Osteocyte (in vitro differentiated cells): ENCODE results near the gene KRT80. TPM values are rescaled to one million over a fixed set of nuclear protein-coding genes. Genes with fewer than 3 reads are reported as not detected.
A peak's percentile ranks its signal among the peaks of the same experiment; 100 is the strongest.

Source experiments
- DNase-seq: peaks from one replicate; pipeline ENCODE4 v3.0.0; 2021; ENCODE audit warnings: mixed read lengths; ENCODE audit not compliant: unreplicated experiment; ENCODE audit errors: extremely low spot score
- H3K27ac Mint-ChIP-seq: one replicate; pipeline ENCODE4 v1.8.0; 2021; ENCODE audit warnings: mild to moderate bottlenecking, mixed read lengths; ENCODE audit not compliant: unreplicated experiment
- H3K27me3 Mint-ChIP-seq: one replicate; pipeline ENCODE4 v1.8.0; 2021; ENCODE audit warnings: mixed read lengths; ENCODE audit not compliant: unreplicated experiment
- H3K36me3 Mint-ChIP-seq: one replicate; pipeline ENCODE4 v1.8.0; 2021; ENCODE audit warnings: mixed read lengths; ENCODE audit not compliant: unreplicated experiment
- H3K4me1 Mint-ChIP-seq: one replicate; pipeline ENCODE4 v1.8.0; 2021; ENCODE audit warnings: mixed read lengths; ENCODE audit not compliant: unreplicated experiment
- H3K4me3 Mint-ChIP-seq: one replicate; pipeline ENCODE4 v1.8.0; 2021; ENCODE audit warnings: mild to moderate bottlenecking, moderate library complexity, mixed read lengths; ENCODE audit not compliant: unreplicated experiment
- H3K9me3 Mint-ChIP-seq: one replicate; pipeline ENCODE4 v1.8.0; 2021; ENCODE audit warnings: mixed read lengths; ENCODE audit not compliant: unreplicated experiment
- total RNA-seq: library from RNA; stranded (reverse); gene quantifications from 2 replicates; pipeline ENCODE4 v1.2.1, GENCODE V29; 2021
- TF ChIP-seq, protein P1 (sequence below): fragments of 200-600 bp; sonication (generic); IDR thresholded peaks from 2 replicates; pipeline ENCODE4 v1.5.0; 2021; ENCODE audit warnings: antibody characterized with exemption, mild to moderate bottlenecking, moderate library complexity

KRT80 gene
- total RNA-seq, 1 donor from 2014 or later = 9.9 TPM

DNA sequence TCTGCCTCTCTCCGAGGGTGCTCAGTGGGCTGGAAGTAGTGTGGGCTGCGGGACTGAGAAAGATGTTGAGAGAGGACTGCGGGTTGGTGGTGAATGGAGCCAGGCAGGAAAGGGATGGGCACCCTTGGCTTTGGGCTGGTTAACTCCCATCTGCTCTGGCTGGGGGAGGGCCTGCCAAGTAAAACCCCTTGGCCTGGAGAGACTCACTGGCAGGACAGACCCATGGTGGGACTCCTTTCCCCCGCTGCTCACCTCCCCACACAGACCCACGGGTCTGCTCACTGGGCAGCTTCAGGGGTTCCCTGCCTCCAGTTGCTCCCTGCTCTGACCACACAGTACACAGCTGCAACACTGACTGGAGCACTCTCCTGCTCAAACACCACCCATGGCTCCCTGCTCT, 54.1 kb downstream of the KRT80 start:
- H3K27me3 Mint-ChIP-seq = peaks cover 2% of the 10 kb centered on the region
- H3K4me3 Mint-ChIP-seq = no peak overlapping the region
- peaks cover 10% of the 10 kb centered on the region for H3K4me1 Mint-ChIP-seq
- TF ChIP-seq, protein P1, sequence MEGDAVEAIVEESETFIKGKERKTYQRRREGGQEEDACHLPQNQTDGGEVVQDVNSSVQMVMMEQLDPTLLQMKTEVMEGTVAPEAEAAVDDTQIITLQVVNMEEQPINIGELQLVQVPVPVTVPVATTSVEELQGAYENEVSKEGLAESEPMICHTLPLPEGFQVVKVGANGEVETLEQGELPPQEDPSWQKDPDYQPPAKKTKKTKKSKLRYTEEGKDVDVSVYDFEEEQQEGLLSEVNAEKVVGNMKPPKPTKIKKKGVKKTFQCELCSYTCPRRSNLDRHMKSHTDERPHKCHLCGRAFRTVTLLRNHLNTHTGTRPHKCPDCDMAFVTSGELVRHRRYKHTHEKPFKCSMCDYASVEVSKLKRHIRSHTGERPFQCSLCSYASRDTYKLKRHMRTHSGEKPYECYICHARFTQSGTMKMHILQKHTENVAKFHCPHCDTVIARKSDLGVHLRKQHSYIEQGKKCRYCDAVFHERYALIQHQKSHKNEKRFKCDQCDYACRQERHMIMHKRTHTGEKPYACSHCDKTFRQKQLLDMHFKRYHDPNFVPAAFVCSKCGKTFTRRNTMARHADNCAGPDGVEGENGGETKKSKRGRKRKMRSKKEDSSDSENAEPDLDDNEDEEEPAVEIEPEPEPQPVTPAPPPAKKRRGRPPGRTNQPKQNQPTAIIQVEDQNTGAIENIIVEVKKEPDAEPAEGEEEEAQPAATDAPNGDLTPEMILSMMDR = no peak
- no peaks in the 10 kb centered on the region for H3K9me3 Mint-ChIP-seq
- no peaks in the 10 kb centered on the region for H3K36me3 Mint-ChIP-seq
- H3K27ac Mint-ChIP-seq = no peak overlapping the region
- DNase-seq = no peak

DNA sequence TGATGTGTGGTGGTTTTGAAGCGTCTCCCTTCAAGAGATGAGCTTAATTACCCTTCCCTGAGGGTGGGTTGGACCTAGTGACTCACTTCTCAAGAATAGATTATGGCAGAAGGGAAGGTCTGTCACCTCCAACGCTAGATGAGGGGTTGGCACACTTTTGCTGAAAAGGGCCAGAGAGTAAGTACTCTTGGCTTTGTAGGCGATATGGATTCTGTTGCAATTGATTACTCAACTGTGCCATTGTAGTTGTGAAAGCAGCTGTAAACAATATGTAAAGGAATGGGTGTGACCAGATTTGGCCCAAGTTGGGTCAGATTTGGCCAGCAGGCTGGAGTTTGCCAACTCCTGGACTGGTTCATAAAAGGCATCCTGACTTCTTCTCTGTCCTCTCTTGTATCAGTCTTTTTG, 59.1 kb downstream of the KRT80 start:
- DNase-seq = no peak

DNA sequence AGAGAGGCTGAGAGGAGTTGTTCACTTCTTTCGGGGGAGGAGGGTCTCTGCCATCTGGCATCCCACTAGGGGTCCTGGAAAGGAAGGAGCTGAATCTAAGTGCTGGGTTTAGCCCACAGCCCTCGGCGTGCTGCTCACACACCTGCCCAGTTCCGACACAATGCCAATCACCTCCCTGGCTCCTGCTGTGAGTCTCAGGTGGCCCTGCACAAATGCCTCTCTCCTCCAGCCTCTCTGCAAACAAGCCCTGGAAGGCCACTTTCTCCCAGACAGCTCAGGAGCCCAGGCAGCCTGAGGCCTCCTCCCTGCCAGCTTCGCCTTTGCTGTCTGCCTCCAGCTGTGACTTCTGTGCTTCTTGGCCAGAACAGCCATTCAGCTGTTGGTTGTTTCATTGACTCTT, 61.1 kb downstream of the KRT80 start:
- Mint-ChIP-seq H3K4me1 (peaks cover 18% of the 10 kb centered on the region), H3K9me3 (no peaks in the 10 kb centered on the region), H3K4me3 (no peak overlapping the region), H3K36me3 (no peaks in the 10 kb centered on the region), H3K27me3 (peaks cover 2% of the 10 kb centered on the region), H3K27ac (no peak overlapping the region)
- no peak for DNase-seq
- TF ChIP-seq, protein P1 = no peak

More for the DNA sequence above, 59.1 kb downstream of the KRT80 start:
- TF ChIP-seq, protein P1 = no peak
- Mint-ChIP-seq H3K4me3 (no peak overlapping the region), H3K27ac (no peak overlapping the region), H3K9me3 (no peaks in the 10 kb centered on the region), H3K4me1 (peaks cover 4% of the 10 kb centered on the region), H3K27me3 (peaks cover 2% of the 10 kb centered on the region), H3K36me3 (no peaks in the 10 kb centered on the region)

DNA sequence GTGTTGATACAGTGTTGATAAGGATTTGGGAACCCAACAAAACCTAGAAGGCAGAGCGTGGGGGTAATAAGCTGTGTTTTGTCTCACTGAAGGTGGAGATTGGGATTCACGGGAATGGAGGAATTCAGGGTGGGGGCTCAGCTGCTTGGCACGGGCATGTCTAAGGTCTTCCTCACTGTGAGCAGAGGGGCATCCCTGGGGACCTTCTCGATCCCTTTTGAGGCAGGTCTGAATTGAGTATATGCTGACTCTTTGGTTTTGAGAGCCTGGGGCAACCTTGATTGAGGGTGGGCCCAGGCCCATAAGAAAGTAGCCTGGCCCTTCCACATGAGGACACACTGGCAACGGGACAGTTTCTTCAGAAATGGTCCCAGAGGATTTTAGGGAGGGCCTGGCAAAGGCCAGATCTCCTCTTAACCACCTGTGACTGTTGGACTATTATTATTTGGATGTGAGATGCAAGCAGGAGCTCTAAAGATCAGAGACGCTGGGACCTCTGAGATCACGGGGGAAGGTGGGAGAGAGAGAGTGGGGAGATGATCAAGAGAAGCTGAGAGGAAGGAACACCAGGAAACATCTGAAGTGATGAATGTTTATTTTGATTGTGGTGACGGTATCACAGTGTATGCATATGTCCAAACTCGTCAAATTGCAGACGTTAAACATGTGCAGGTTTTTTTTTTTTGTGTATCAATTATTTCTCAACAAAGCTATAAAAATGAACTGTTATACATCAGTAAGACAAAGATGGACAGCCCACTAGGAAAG, 63.9 kb downstream of the KRT80 start:
- Mint-ChIP-seq H3K4me3 (no peak overlapping the region), H3K36me3 (no peaks in the 10 kb centered on the region), H3K9me3 (no peaks in the 10 kb centered on the region), H3K4me1 (peaks cover 18% of the 10 kb centered on the region), H3K27ac (no peak overlapping the region), H3K27me3 (no peaks in the 10 kb centered on the region)
- TF ChIP-seq, protein P1 = no peak
- no peak for DNase-seq

DNA sequence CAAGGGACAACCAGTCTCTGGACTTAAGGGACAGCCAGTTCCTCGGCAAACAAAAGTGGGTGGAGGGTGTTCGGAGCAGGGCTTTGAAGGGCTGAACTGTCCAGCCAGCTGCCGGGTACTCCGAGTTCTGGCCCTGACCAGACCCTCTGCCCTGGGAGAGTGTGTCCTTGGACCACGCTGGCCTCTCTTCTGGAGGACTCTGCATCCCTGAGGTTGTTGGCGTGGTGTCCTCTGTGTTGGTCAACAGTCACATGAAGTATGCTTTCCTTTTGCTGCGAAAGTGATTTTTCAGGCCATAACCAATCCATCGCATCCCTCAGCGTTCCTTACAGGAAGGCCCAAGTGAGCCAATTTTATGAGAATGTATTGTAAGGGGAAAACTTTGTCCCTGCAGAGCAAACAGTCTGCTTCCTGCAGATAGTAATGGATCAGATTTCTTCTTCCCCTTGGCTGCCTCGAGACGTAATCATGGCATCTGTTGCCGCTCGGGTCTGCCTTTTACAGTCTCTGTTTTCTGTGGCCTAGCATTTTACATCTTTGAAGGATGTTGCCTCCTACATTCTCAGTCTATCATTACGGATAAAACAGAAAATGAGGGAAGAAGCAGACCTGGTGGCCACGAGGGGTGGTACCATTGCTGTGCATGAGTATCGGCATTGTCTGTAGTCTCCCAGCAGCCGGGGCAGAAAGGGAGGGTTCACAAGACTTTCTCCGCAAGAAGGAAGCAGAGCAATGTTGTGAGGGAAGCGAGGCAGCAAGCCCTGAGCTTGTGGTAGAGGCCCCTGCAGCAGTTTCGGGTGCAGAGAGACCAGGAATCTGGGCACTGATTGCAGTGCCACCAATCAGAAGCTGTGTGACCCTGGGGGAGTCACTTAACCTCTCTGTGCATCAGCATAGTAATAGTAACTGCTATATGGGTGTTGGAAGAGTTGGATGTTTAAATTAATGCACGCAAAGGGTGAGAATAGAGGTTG, 64.9 kb downstream of the KRT80 start:
- Mint-ChIP-seq H3K27me3 (no peaks in the 10 kb centered on the region), H3K4me1 (peaks cover 18% of the 10 kb centered on the region), H3K9me3 (no peaks in the 10 kb centered on the region), H3K27ac (peak overlapping the region; percentile 19), H3K36me3 (no peaks in the 10 kb centered on the region), H3K4me3 (no peak overlapping the region)
- TF ChIP-seq, protein P1 = no peak
- DNase-seq = no peak
